LNCaP clone FGC (cell line): ENCODE measurements around the gene MACROD2.
"Not testable (repeated sequence)": the region's sequence is repeated elsewhere in the genome, so short reads cannot be mapped to it uniquely, and the experiment has no call there.

Experiments used
- DNase-seq: peaks from one replicate; pipeline ENCODE4 v3.0.0-alpha.2; 2011; ENCODE audit warnings: low read depth
- H3K4me3 ChIP-seq: 2 replicates; pipeline ENCODE4 v1.5.1; 2011; ENCODE audit warnings: mild to moderate bottlenecking, low read depth, low read length, control low read depth
- CTCF ChIP-seq: IDR thresholded peaks from 2 replicates; pipeline ENCODE4 v1.5.1; 2012; ENCODE audit warnings: mild to moderate bottlenecking; ENCODE audit not compliant: control insufficient read depth, insufficient read depth; ENCODE audit errors: extremely low read depth

MACROD2 gene

DNA sequence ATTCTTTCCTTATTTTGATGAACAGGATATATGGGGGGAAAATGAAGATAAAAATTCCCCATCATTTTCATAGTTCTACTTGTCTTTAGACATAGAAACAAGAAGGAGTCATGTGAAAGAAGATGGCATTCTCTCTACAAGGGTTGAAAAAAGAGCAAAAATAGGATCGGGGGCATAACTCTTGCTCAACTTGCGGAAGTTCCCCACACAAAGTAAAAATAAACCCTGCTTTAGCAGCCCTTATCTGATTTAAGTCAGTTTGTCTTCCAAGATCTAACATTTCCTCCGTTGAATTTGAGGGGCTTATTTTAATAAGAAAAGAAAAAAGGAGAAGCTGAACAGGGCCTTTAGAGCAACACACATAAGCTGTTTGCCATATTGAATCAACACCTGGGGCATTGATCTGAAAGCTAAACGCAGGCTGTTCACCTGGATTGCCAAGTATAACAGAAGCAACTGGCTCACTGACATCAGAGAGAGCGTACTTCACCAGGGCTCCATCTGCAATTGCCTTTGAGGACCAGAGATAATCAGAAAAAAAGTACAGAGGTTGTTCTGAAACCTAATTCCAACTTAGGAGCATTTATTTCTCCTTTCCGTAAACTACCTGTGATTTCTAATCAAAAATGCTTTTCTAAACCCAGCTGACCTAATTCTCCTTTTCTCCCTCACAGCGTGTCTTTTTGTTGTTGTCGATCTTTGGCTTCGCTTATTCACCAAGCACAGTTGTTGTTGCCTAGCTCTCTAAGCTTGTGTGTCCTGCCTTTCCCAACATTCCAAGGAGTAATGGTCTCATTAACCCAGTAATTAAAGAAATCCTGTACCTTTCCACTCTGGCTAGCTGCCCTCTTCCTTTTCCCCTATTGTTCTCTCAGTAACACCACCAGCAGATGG is 2010.0 kb downstream of the MACROD2 start:
- H3K4me3 ChIP-seq = no peak overlapping the region
- no peak for DNase-seq
- TF ChIP-seq CTCF = no peak

DNA sequence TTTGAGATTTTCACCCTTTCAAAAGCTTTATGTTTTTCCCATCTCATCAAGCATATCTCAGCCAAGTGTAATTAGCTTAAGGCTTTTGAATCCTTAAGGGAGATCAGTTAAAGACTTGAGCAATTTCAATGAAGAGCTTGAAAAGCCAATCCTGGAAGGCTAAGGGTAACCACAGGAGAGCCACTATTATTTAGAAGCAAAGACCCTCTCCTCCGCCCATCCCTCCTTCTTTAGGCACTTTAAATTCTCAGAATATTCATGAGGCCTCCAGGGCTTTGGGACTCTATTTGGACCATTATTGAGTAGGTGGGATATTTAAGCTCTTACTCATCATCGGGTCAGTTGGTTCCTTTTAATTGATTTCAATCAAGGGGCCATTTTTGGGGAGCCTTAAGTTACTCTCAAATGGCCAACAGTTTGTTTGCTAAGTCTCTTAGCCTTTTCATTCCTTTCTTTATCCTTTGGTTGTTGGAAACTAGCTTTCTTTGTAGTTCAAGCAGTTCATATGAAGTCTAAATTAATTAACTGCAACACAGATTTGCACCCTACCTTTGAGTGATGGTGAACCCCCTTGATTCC is 2010.7 kb downstream of the MACROD2 start:
- no peak for DNase-seq
- TF ChIP-seq CTCF = no peak

GRCh38 chr20:16007164-16007563 is 2011.8 kb downstream of the MACROD2 start:
- no peak overlapping the region for H3K4me3 ChIP-seq
- TF ChIP-seq CTCF = no peak
- no peak for DNase-seq

More for the DNA sequence above, 2010.7 kb downstream of the MACROD2 start:
- no peak overlapping the region for H3K4me3 ChIP-seq

- no peak for TF ChIP-seq CTCF
- H3K4me3 ChIP-seq = no peak overlapping the region
- no peak for DNase-seq
Observed at GRCh38 chr20:16007962-16008361, 2012.6 kb downstream of the MACROD2 start.

- TF ChIP-seq CTCF = no peak
- no peak for DNase-seq
- H3K4me3 ChIP-seq = no peak overlapping the region
Observed at GRCh38 chr20:16011056-16011455, 2015.7 kb downstream of the MACROD2 start.

DNA sequence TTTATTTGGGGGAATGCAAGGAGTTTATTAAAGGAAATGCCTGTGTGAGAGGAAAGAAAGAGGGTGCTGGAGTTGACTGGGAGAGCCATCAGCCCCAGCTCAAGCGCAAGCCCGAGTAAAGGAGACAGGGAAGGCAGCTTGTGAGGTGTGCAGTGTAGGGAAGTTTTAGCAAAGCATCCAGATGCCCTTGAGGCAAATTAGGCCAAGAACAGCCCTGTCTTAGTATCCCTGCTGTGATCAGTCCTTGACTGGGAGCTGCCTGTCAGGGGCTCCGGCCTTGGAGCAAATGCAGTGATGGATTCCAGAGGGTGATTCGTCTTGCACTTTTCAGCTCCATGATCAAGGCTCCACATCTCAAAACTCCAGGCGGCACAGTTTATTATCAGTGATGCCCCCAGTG is 2016.2 kb downstream of the MACROD2 start:
- TF ChIP-seq CTCF = no peak
- H3K4me3 ChIP-seq = no peak overlapping the region
- no peak for DNase-seq

- not testable (repeated sequence) for H3K4me3 ChIP-seq, DNase-seq
Observed at GRCh38 chr20:16012934-16013333, 2017.6 kb downstream of the MACROD2 start.
